B cell (primary cell): Measurements from ENCODE around the gene SCN4B. TPM values are rescaled to one million over a fixed set of nuclear protein-coding genes. Genes with fewer than 3 reads are reported as not detected.

ENCODE experiments used
- ATAC-seq: fragments of 200-7000 bp; cut with Tn5 transposase; one replicate; pipeline ENCODE4 v1.10.0; 2021; ENCODE audit warnings: low read depth, mild to moderate bottlenecking, moderate number of reproducible peaks, moderate library complexity
- CTCF ChIA-PET: fragments of 350-600 bp; sonication (Branson Sonifier 250); formaldehyde crosslinking; loops from one replicate; lab custom pipeline; 2021; ENCODE audit warnings: antibody characterized with exemption, inconsistent platforms; lab: Charles Lee
- POLR2A ChIA-PET: fragments of 350-600 bp; sonication (Branson Sonifier 250); formaldehyde crosslinking; loops from one replicate; lab custom pipeline; 2021; ENCODE audit warnings: antibody characterized with exemption; lab: Charles Lee
- DNase-seq: peaks from one replicate; pipeline ENCODE4 v3.0.0; 2013
- H2AFZ ChIP-seq: 2 replicates; pipeline ENCODE4 v1.6.1; 2012; ENCODE audit warnings: mild to moderate bottlenecking, low read depth, low read length; ENCODE audit not compliant: insufficient read depth, poor library complexity, severe bottlenecking
- H3K27ac ChIP-seq, 2 donors: 1 replicate in 1 of 2; 2 replicates in 1 of 2; pipeline ENCODE4 v1.5.1; 2012 to 2013; ENCODE audit warnings: low read length in 2 of 2, mild to moderate bottlenecking in 2 of 2, moderate library complexity in 1 of 2
- H3K27me3 ChIP-seq, 4 experiments: fragments of 200-600 bp in 1 of 4; sonication (generic) in 1 of 4; replicated peaks in 1 of 4; 1 replicate in 2 of 4; 2 replicates in 2 of 4; pipeline versions ENCODE4 v1.6.1 to v1.7.0; 2013 to 2016; ENCODE audit warnings: low read length in 3 of 4, mild to moderate bottlenecking in 2 of 4, mixed read lengths in 1 of 4, moderate library complexity in 1 of 4; ENCODE audit not compliant: insufficient read depth in 4 of 4, control insufficient read depth in 3 of 4; ENCODE audit errors: control extremely low read depth in 1 of 4
- H3K36me3 ChIP-seq, 2 experiments: replicated peaks in 1 of 2; 1 replicate in 1 of 2; 2 replicates in 1 of 2; pipeline versions ENCODE4 v1.6.1 to v1.7.1; 2013; ENCODE audit warnings: low read length in 1 of 2; ENCODE audit not compliant: insufficient read depth in 2 of 2, control insufficient read depth in 1 of 2; ENCODE audit errors: control extremely low read depth in 1 of 2, extremely low read depth in 1 of 2
- H3K4me1 ChIP-seq, 2 donors: fragments of 200-600 bp in 1 of 2; sonication (generic) in 1 of 2; 1 replicate in 1 of 2; 2 replicates in 1 of 2; pipeline versions ENCODE4 v1.5.1 to v1.6.1; 2013 to 2017; ENCODE audit warnings: low read length in 2 of 2; ENCODE audit not compliant: control insufficient read depth in 2 of 2, insufficient read depth in 2 of 2
- H3K4me2 ChIP-seq: replicated peaks from 2 replicates; pipeline ENCODE3; 2012; ENCODE audit warnings: mild to moderate bottlenecking, low read depth, low read length; ENCODE audit not compliant: poor library complexity, severe bottlenecking
- H3K4me3 ChIP-seq, 5 experiments: fragments of 200-600 bp in 1 of 5; sonication (generic) in 1 of 5; 1 replicate in 3 of 5; 2 replicates in 2 of 5; pipeline versions ENCODE4 v1.5.1 to v1.7.0; 2011 to 2016; ENCODE audit warnings: low read length in 4 of 5, mild to moderate bottlenecking in 4 of 5, low read depth in 2 of 5, control low read depth in 1 of 5, moderate library complexity in 1 of 5; ENCODE audit not compliant: insufficient read depth in 1 of 5; ENCODE audit errors: control extremely low read depth in 1 of 5, extremely low read depth in 1 of 5
- H3K79me2 ChIP-seq: fragments of 200-600 bp; sonication (generic); one replicate; pipeline ENCODE4 v1.6.0; 2016; ENCODE audit warnings: low read length; ENCODE audit not compliant: control insufficient read depth, insufficient read depth
- H3K9ac ChIP-seq: fragments of 200-600 bp; sonication (generic); 2 replicates; pipeline ENCODE4 v1.6.1; 2017; ENCODE audit warnings: mild to moderate bottlenecking, low read length, moderate library complexity
- H3K9me3 ChIP-seq, 3 donors: one replicate each; pipeline versions ENCODE4 v1.6.1 to v1.7.1; 2013; ENCODE audit warnings: low read length in 2 of 3; ENCODE audit not compliant: control insufficient read depth in 2 of 3, insufficient read depth in 1 of 3; ENCODE audit errors: control extremely low read depth in 1 of 3
- H4K20me1 ChIP-seq: 2 replicates; pipeline ENCODE4 v1.6.0; 2012; ENCODE audit warnings: mild to moderate bottlenecking, low read length; ENCODE audit not compliant: insufficient read depth, control insufficient read depth, poor library complexity, severe bottlenecking
- H3K27ac Mint-ChIP-seq: one replicate; pipeline ENCODE4 v1.8.0; 2021; ENCODE audit warnings: mixed read lengths
- H3K27me3 Mint-ChIP-seq: one replicate; pipeline ENCODE4 v1.8.0; 2021; ENCODE audit warnings: mixed read lengths
- H3K4me1 Mint-ChIP-seq: one replicate; pipeline ENCODE4 v1.8.0; 2021; ENCODE audit warnings: mixed read lengths
- H3K4me3 Mint-ChIP-seq: one replicate; pipeline ENCODE4 v1.8.0; 2021; ENCODE audit warnings: mixed read lengths
- H3K9me3 Mint-ChIP-seq: one replicate; pipeline ENCODE4 v1.8.0; 2022; ENCODE audit warnings: mixed read lengths; ENCODE audit not compliant: insufficient read depth
- CTCF ChIP-seq: fragments of 200-600 bp; IDR thresholded peaks from one replicate; pipeline ENCODE4 v1.8.0; 2022; ENCODE audit warnings: antibody characterized with exemption, mild to moderate bottlenecking
- EZH2 ChIP-seq: IDR thresholded peaks from 2 replicates; pipeline ENCODE4 v1.6.1; 2012; ENCODE audit warnings: borderline replicate concordance, low read depth, mild to moderate bottlenecking, moderate library complexity, low read length; ENCODE audit not compliant: insufficient read depth, poor library complexity, severe bottlenecking
- WGBS: methylation state at CpG from one replicate; pipeline ENCODE4 v1.1.5; 2013; ENCODE audit warnings: missing lambda C conversion rate; ENCODE audit not compliant: insufficient coverage; 5-methylcytosine and 5-hydroxymethylcytosine counted together
- intact Hi-C: fragments of 100-400 bp; cut with micrococcal nuclease; formaldehyde crosslinking; loops from one replicate; pipeline ENCODE4 v1.10.0; 2022
- polyA plus RNA-seq: library from polyadenylated mRNA; depleted of rRNA; stranded (reverse); fragments of >200 nt; gene quantifications from 2 replicates; pipeline ENCODE4 v1.2.3, GENCODE V29; 2012
- total RNA-seq, 2 donors: library from RNA; stranded (reverse); fragments of 120-200 nt in 1 of 2; gene quantifications; 1 replicate in 1 of 2; 2 replicates in 1 of 2; pipeline versions ENCODE4 v1.2.3 to v1.2.4, GENCODE V29; 2013 to 2022

The SCN4B gene
- total and polyA plus RNA-seq, 2 donors (not counting 1 experiment from before 2014, with no cell fraction given), result not detected

GRCh38 chr11:118106789-118107335, 45.8 kb downstream of the SCN4B start:
- no peaks in the 10 kb centered on the region for H3K9me3 ChIP-seq
- H2AFZ ChIP-seq, result no peak overlapping the region
- no peak overlapping the region for H3K27ac Mint-ChIP-seq
- no peaks in the 10 kb centered on the region for H4K20me1 ChIP-seq
- H3K9ac ChIP-seq, result no peak overlapping the region
- H3K27me3 ChIP-seq, result peaks cover 0 to 4% (median 0%) of the 10 kb centered on the region in 4 experiments
- intact Hi-C loops, result no loop called here
- H3K36me3 ChIP-seq, result no peaks in the 10 kb centered on the region
- POLR2A ChIA-PET, result no interaction called here
- no peak for TF ChIP-seq CTCF
- TF ChIP-seq EZH2, result no peak
- WGBS, result 80% methylated on average over 1 of the region's 2 CpGs
- no peak for DNase-seq
- ATAC-seq, result no peak
- H3K4me1 Mint-ChIP-seq, result no peaks in the 10 kb centered on the region
- no peak overlapping the region for H3K27ac ChIP-seq
- no peak overlapping the region for H3K4me2 ChIP-seq
- H3K4me3 Mint-ChIP-seq, result no peak overlapping the region
- H3K79me2 ChIP-seq, result no peaks in the 10 kb centered on the region
- peaks cover 23% of the 10 kb centered on the region for H3K27me3 Mint-ChIP-seq
- CTCF ChIA-PET, result no interaction called here
- no peaks in the 10 kb centered on the region for H3K4me1 ChIP-seq
- no peaks in the 10 kb centered on the region for H3K9me3 Mint-ChIP-seq
- H3K4me3 ChIP-seq, result no peak overlapping the region

- H3K4me2 ChIP-seq, result no peak overlapping the region
- no peaks in the 10 kb centered on the region for H3K4me1 Mint-ChIP-seq
- ATAC-seq, result no peak
Observed at GRCh38 chr11:118105657-118106305, 46.8 kb downstream of the SCN4B start.

More at GRCh38 chr11:118105657-118106305, 46.8 kb downstream of the SCN4B start:
- Histone ChIP-seq H3K4me1 (no peaks in the 10 kb centered on the region), H3K27ac (no peak overlapping the region), H4K20me1 (no peaks in the 10 kb centered on the region), H3K79me2 (no peaks in the 10 kb centered on the region), H3K9me3 (no peaks in the 10 kb centered on the region), H3K9ac (no peak overlapping the region), H3K27me3 (no peaks in the 10 kb centered on the region), H2AFZ (no peak overlapping the region), H3K36me3 (no peaks in the 10 kb centered on the region), H3K4me3 (no peak overlapping the region)
- H3K27me3 Mint-ChIP-seq, result peaks cover 25% of the 10 kb centered on the region
- H3K4me3 Mint-ChIP-seq, result no peak overlapping the region
- ChIA-PET CTCF (interaction anchor here (1.4 kb wide), 1 partner anchor 17 kb away, joined by 4 read pairs; no protein-coding TSS in a partner anchor), POLR2A (no interaction called here)
- no peak for TF ChIP-seq CTCF
- TF ChIP-seq EZH2, result no peak
- no peaks in the 10 kb centered on the region for H3K9me3 Mint-ChIP-seq
- DNase-seq, result no peak
- intact Hi-C loops, result no loop called here
- H3K27ac Mint-ChIP-seq, result no peak overlapping the region
- WGBS, result 91% methylated on average over 4 of the region's 4 CpGs
